ENCODE data around the gene BRD7. TPM values are rescaled to one million over a fixed set of nuclear protein-coding genes. Genes with fewer than 3 reads are reported as not detected.
A peak's percentile ranks its signal among the peaks of the same experiment; 100 is the strongest.

The BRD7 gene
- total and polyA plus RNA-seq, 2 experiments from 2014 or later, result 51.2 to 51.3 TPM

DNA sequence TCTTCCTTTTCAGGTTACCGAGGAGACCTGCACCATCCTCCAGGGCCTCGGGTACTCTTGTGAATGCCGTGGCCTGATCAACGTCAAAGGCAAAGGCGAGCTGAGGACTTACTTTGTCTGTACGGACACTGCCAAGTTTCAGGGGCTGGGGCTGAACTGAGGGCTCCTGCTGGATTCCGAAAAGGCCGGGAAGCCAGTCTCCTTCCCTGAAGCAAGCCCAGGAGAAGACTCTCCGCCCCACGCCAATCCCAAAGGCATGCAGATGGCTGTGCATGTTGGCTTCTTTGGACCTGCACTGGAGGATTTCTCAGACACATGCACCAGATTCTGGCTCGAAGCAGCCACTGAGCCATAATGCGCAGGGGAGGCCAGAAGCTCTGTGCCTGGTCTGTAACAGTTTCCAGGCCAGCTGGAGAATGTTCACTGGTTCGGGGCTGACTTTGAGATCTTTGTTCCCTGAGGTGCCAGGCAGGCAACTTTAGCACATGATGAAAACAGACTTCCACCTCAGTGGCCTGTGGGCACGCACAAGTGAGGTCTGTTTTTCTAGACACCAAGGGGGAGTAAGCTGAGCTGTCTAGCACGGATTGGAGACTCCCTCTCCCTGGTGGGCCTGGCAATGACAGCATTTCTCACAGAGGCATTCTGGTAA, 53.3 kb downstream of the BRD7 start:
- no peaks in the 10 kb centered on the region for H3K9me2 ChIP-seq (replicated peaks; ENCODE audit: insufficient read depth)
- H3K36me3 ChIP-seq (replicated peaks; ENCODE audit: insufficient read depth, low read depth), result no peaks in the 10 kb centered on the region
- no peak overlapping the region for H3K27ac ChIP-seq
- H3K27me3 ChIP-seq, result no peaks in the 10 kb centered on the region
- no peaks in the 10 kb centered on the region for H4K20me1 ChIP-seq (ENCODE audit: insufficient read depth, poor library complexity, severe bottlenecking)
- no peak overlapping the region for H3K4me2 ChIP-seq
- WGBS (ENCODE audit: low lambda C conversion rate, missing lambda C conversion rate), result 72% methylated on average over 15 of the region's 15 CpGs
- H2AFZ ChIP-seq, result no peak overlapping the region
- no peak overlapping the region for H3K4me3 ChIP-seq
- peak; percentile 10 for DNase-seq (ENCODE audit: low spot score)
- no peaks in the 10 kb centered on the region for H3K4me1 ChIP-seq (ENCODE audit: insufficient read depth)
- no peak for TF ChIP-seq EZH2phosphoT487 (IDR thresholded peaks at IDR 0.05; ENCODE audit: low read depth, severe bottlenecking, unreplicated experiment)
- no peak for TF ChIP-seq EZH2 (IDR thresholded peaks at IDR 0.05; ENCODE audit: borderline replicate concordance)
- TF ChIP-seq, protein P1, sequence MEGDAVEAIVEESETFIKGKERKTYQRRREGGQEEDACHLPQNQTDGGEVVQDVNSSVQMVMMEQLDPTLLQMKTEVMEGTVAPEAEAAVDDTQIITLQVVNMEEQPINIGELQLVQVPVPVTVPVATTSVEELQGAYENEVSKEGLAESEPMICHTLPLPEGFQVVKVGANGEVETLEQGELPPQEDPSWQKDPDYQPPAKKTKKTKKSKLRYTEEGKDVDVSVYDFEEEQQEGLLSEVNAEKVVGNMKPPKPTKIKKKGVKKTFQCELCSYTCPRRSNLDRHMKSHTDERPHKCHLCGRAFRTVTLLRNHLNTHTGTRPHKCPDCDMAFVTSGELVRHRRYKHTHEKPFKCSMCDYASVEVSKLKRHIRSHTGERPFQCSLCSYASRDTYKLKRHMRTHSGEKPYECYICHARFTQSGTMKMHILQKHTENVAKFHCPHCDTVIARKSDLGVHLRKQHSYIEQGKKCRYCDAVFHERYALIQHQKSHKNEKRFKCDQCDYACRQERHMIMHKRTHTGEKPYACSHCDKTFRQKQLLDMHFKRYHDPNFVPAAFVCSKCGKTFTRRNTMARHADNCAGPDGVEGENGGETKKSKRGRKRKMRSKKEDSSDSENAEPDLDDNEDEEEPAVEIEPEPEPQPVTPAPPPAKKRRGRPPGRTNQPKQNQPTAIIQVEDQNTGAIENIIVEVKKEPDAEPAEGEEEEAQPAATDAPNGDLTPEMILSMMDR (IDR thresholded peaks at IDR 0.05; ENCODE audit: poor library complexity), result no peak
- H3K9me3 ChIP-seq (ENCODE audit: low read depth), result no peaks in the 10 kb centered on the region
- H3K79me2 ChIP-seq, result no peaks in the 10 kb centered on the region

GRCh38 chr16:50314665-50315064, 54.1 kb downstream of the BRD7 start:
- Histone ChIP-seq H3K4me2 (no peak overlapping the region), H3K27me3 (no peaks in the 10 kb centered on the region), H3K79me2 (no peaks in the 10 kb centered on the region), H3K9me2 (replicated peaks; ENCODE audit: insufficient read depth) (no peaks in the 10 kb centered on the region), H3K4me3 (no peak overlapping the region), H3K4me1 (ENCODE audit: insufficient read depth) (no peaks in the 10 kb centered on the region), H3K27ac (no peak overlapping the region), H3K9me3 (ENCODE audit: low read depth) (no peaks in the 10 kb centered on the region), H4K20me1 (ENCODE audit: insufficient read depth, poor library complexity, severe bottlenecking) (no peaks in the 10 kb centered on the region), H2AFZ (no peak overlapping the region), H3K36me3 (replicated peaks; ENCODE audit: insufficient read depth, low read depth) (no peaks in the 10 kb centered on the region)
- WGBS (ENCODE audit: low lambda C conversion rate, missing lambda C conversion rate), result 91% methylated on average over 8 of the region's 8 CpGs
- TF ChIP-seq EZH2phosphoT487 (IDR thresholded peaks at IDR 0.05; ENCODE audit: low read depth, severe bottlenecking, unreplicated experiment) (no peak), EZH2 (IDR thresholded peaks at IDR 0.05; ENCODE audit: borderline replicate concordance) (no peak)
- TF ChIP-seq, protein P1 (IDR thresholded peaks at IDR 0.05; ENCODE audit: poor library complexity), result no peak
- no peak for DNase-seq (ENCODE audit: low spot score)

GRCh38 chr16:50313596-50314478, 55.0 kb downstream of the BRD7 start:
- Histone ChIP-seq H3K36me3 (replicated peaks; ENCODE audit: insufficient read depth, low read depth) (no peaks in the 10 kb centered on the region), H3K4me3 (no peak overlapping the region), H3K27ac (peak overlapping the region; percentile 63), H3K4me2 (no peak overlapping the region), H2AFZ (no peak overlapping the region), H3K9me3 (ENCODE audit: low read depth) (no peaks in the 10 kb centered on the region), H3K4me1 (ENCODE audit: insufficient read depth) (no peaks in the 10 kb centered on the region), H3K79me2 (no peaks in the 10 kb centered on the region), H4K20me1 (ENCODE audit: insufficient read depth, poor library complexity, severe bottlenecking) (no peaks in the 10 kb centered on the region), H3K27me3 (no peaks in the 10 kb centered on the region), H3K9me2 (replicated peaks; ENCODE audit: insufficient read depth) (no peaks in the 10 kb centered on the region)
- DNase-seq (ENCODE audit: low spot score), result peak; percentile 37
- TF ChIP-seq EZH2phosphoT487 (IDR thresholded peaks at IDR 0.05; ENCODE audit: low read depth, severe bottlenecking, unreplicated experiment) (no peak), EZH2 (IDR thresholded peaks at IDR 0.05; ENCODE audit: borderline replicate concordance) (no peak)
- TF ChIP-seq, protein P1 (IDR thresholded peaks at IDR 0.05; ENCODE audit: poor library complexity), result no peak
- WGBS (ENCODE audit: low lambda C conversion rate, missing lambda C conversion rate), result 82% methylated on average over 31 of the region's 31 CpGs
